ENCODE measurements around the gene CIRBP. TPM values are rescaled to one million over a fixed set of nuclear protein-coding genes. Genes with fewer than 3 reads are reported as not detected.

The CIRBP gene
- total and polyA plus RNA-seq, 2 of the 13 experiments (the other 11 are each of a cell fraction or from before 2014, with no cell fraction given), result 133 to 140 TPM

GRCh38 chr19:1220976-1221903 is 47.9 kb upstream of the CIRBP start (continued):
- TF ChIP-seq RBFOX2 (IDR thresholded peaks at IDR 0.05; ENCODE audit: low read depth, low read length) (peak; percentile 63), HNRNPL (IDR thresholded peaks at IDR 0.05; ENCODE audit: low read depth, low read length) (0 out of 2 replicates have a peak, but pooled peaks have one; percentile 24), PATZ1 (CRISPR knock-in tag; IDR thresholded peaks at IDR 0.05) (peak; percentile 72), TARDBP (CRISPR knock-in tag; IDR thresholded peaks at IDR 0.05) (peak; percentile 41; the same call in 1 of the 2 replicates), PCBP1 (IDR thresholded peaks at IDR 0.05; ENCODE audit: borderline replicate concordance, low read depth, low read length) (no peak), SMC3 (IDR thresholded peaks at IDR 0.05; ENCODE audit: low read length) (peak; percentile 18; the same call in 1 of the 2 replicates), IRF9 (CRISPR knock-in tag; IDR thresholded peaks at IDR 0.05; ENCODE audit: borderline replicate concordance) (no peak), GABPB1 (CRISPR knock-in tag; IDR thresholded peaks at IDR 0.05) (peak; percentile 31; the same call in 1 of the 2 replicates), RBM39 (IDR thresholded peaks at IDR 0.05; ENCODE audit: low read depth, low read length, poor library complexity, severe bottlenecking) (peak; percentile 66), ZNF280B (CRISPR knock-in tag; IDR thresholded peaks at IDR 0.05; ENCODE audit: borderline replicate concordance) (0 out of 2 replicates have a peak, but pooled peaks have one; percentile 24), TRAFD1 (CRISPR knock-in tag; IDR thresholded peaks at IDR 0.05; ENCODE audit: borderline replicate concordance) (no peak), DR1 (CRISPR knock-in tag; IDR thresholded peaks at IDR 0.05) (no peak), ZNF687 (CRISPR knock-in tag; IDR thresholded peaks at IDR 0.05) (peak; percentile 53), ZNF605 (CRISPR knock-in tag; IDR thresholded peaks at IDR 0.05) (no peak), LCORL (IDR thresholded peaks at IDR 0.05) (no peak), LCORL (CRISPR knock-in tag; IDR thresholded peaks at IDR 0.05) (no peak)

All from HepG2 (cell line).